Ramos (cell line): Measurements from ENCODE around the gene CMBL.
"Not testable (repeated sequence)": the region's sequence is repeated elsewhere in the genome, so short reads cannot be mapped to it uniquely, and the experiment has no call there.

ENCODE experiments used
- in situ Hi-C: fragments of 300-500 bp; cut with MboI; formaldehyde crosslinking; loops from one replicate; pipeline ENCODE4 v1.14.3; 2022; ENCODE audit warnings: low sequenced_read_pairs; ENCODE audit not compliant: unreplicated experiment

CMBL gene

DNA sequence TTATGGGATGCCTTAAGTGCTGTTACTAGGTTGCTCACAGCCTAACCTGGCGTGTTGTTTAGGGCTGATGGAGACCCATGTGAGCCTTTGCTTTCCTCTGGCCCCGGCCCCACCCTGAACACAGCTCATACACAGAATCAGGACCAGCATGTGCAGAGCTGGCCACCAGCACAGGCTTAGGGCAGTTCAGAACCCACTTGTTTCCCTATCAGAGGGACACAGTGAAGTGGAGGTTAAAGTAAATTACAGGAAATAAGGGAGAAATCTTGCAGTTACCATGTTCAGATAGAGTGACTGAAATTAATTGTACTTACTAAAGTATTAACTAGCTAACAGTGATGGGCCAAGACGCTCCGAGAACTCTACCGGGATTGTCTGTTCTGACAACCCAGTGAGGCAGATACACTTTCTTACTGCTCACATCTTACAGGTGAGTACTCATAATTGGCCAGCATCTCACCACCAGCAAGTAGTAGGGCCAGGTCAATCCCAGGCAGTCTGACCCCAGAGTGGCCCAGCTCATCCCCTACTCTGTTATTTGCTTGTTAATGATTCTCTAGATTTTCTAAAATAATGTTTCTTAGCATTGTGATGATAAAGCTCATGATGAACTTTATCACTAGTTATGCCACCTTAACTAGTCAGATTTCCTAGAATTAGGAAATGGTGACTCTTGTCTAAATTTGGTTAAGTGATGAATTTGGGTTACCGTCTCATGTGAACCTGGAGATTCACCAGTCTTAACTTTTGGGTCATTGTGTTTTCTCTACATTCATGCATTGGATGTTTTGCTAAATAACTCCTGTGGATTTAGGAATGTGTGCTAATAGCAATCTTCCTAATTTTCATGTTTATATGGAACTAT lies 42.2 kb downstream of the CMBL start:
- in situ Hi-C loops: no loop called here

GRCh38 chr5:10264604-10265003 lies 43.1 kb downstream of the CMBL start:
- in situ Hi-C loops: no loop called here

GRCh38 chr5:10262995-10263394 lies 44.7 kb downstream of the CMBL start:
- in situ Hi-C loops: no loop called here

DNA sequence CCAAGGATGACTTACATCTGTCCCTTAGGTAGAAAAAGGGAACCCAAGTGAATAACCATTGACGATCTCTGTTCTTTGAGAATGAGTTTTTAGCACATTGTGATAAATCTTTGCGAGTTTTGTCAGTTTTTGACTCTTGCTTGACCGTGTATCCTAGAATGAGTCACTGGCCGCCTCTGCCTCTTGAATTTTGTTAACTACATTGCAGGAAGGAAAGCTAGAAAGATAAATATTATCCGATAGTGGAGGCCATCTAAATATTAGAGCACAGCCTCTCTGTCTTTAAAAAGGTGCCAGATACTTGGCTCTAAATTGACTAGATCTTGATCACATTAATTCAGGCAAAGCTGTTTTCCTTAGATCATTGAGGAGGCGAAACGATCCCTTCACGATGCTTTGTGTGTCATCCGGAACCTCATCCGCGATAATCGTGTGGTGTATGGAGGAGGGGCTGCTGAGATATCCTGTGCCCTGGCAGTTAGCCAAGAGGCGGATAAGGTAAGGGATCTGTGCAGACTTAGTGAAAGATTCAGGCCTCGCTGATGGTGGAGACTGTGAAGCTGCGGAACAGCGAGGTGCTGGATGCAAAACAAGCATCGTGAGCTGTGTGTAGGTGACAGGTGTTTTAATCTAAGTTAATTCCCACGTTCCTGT lies 45.5 kb downstream of the CMBL start:
- in situ Hi-C loops: no loop called here

- in situ Hi-C loops: no loop called here
These were observed 46.6 kb downstream of the CMBL start for GRCh38 chr5:10261065-10261464.

GRCh38 chr5:10259899-10260298 lies 47.8 kb downstream of the CMBL start:
- in situ Hi-C loops: no loop called here

DNA sequence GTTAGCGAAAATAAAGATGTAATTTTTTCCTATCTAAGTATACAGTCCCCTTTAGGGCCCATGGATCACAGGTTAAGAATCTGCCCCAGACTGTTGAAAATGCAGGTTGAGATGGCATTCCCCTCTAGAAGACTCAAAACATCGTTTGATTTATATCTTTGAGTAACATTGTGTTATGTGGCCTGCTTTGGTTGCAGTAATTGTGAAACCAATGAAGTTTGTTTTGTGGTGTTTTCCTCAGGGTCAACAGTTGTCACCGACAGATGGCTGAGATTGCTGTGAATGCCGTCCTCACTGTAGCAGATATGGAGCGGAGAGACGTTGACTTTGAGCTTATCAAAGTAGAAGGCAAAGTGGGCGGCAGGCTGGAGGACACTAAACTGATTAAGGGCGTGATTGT lies 49.8 kb downstream of the CMBL start:
- in situ Hi-C loops: no loop called here

- in situ Hi-C loops: no loop called here
These were observed 53.0 kb downstream of the CMBL start for GRCh38 chr5:10254686-10255085.

GRCh38 chr5:10253390-10253789 lies 54.3 kb downstream of the CMBL start:
- in situ Hi-C loops: no loop called here

GRCh38 chr5:10251405-10251804 lies 56.3 kb downstream of the CMBL start:
- in situ Hi-C loops: no loop called here

DNA sequence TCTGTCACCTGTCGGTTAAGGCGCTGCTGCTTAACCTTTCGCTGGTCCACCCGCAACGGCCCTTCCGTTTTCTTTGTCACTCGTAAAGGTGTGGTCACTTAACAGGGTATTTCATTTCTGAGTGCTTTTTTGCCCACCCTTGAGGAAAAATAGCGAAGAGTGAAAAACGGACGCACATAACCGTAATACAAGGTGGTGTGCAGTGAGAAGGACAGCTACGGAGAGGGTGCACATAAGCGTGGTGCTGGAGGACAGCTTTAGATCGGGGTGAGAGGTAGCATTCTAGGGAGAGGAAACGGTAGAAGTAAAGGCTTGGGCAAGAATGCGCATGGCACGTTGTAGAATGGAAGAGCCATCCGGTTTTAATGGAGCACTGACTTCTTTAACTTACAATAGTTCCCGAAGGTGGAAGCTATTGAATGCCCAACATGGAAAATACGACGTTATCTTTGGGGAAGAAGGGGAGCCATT lies 56.9 kb downstream of the CMBL start:
- in situ Hi-C loops: no loop called here

- in situ Hi-C loops: no loop called here
These were observed 57.5 kb downstream of the CMBL start, which contains the start of gene CCT5 for GRCh38 chr5:10249948-10250805. TSS of gene CCT5 (plus strand) at chr5:10250280. CDS start at chr5:10250341, 61 bp downstream.

GRCh38 chr5:10248378-10249260 lies 59.1 kb downstream of the CMBL start:
- in situ Hi-C loops: no loop called here

DNA sequence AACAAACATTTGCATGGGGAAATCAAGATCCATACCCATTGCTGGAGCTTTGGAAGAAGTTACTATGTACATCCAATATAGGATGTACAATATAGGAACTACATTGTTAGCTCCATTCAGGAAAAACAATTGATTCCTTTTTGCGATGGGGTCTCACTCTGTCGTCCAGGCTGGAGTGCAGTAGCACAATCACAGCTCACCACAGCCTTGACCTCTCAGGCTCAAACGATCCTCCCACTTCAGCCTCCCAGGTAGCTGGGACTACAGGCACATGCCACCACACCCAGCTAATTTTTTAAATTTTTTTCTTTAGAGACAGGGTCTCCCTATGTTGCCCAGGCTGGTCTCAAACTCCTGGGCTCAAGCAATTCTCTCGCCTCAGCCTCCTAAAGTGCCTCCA lies 60.5 kb downstream of the CMBL start:
- in situ Hi-C loops: not testable (repeated sequence)

DNA sequence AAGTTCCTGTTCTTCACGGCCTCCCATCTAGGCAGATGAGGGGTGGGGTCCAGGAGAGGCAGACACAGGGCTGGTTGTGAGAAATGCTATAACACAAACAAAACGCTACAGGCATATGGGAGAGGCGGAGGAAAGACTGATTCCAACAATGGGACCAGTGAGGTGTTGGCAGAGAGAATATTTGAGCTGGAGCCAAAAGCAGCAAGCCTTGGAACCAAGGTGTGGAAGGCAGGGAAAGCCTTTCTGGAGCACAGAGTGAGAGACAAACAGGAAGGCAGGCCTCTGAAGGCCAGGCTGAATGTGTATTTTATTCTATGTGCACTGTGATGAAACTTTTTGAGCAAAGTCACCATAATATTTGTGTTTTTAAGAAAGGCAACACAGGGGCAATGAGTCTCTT lies 60.9 kb downstream of the CMBL start:
- in situ Hi-C loops: no loop called here

GRCh38 chr5:10244342-10244944 lies 63.3 kb downstream of the CMBL start:
- in situ Hi-C loops: no loop called here

DNA sequence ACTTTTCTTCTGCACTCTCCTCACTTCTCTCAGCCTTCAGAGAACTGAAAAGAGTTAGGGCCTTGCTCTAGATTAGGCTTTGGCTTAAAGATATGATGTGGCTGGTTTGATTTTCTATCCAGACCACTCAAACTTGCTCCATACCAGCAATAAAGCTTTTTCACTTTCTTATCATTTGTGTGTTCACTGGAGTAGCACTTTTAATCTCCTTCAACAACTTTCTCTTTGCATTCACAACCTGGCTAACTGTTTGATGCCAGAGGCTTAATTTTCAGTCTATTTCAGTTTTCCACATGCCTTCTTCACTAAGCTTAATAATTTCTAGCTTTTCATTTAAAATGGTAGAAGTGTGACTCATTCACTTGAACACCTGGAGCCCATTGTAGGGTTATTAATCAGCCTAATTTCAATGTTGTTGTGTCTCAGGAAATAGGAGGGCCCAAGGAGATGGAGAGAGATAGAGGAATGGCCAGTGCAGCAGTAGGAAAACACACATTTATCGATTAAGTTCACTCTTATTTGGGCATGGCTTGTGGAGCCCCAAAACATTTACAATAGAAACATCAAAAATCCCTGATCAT lies 64.0 kb downstream of the CMBL start:
- in situ Hi-C loops: no loop called here

GRCh38 chr5:10235350-10235749 lies 72.4 kb downstream of the CMBL start:
- in situ Hi-C loops: no loop called here

- in situ Hi-C loops: no loop called here
These were observed 74.2 kb downstream of the CMBL start for GRCh38 chr5:10233505-10233904.
